Cardiac muscle cell (in vitro differentiated cells and primary cell): ENCODE data around the gene ST8SIA3. TPM values are rescaled to one million over a fixed set of nuclear protein-coding genes. Genes with fewer than 3 reads are reported as not detected.

Experiments used
- DNase-seq, 2 donors: peaks; one replicate each; pipeline versions ENCODE4 v3.0.0 to v3.0.0-alpha.2; 2010 to 2017; ENCODE audit warnings: low read depth in 1 of 2, low spot score in 1 of 2
- H3K27ac ChIP-seq: fragments of 200-600 bp; sonication (generic); 2 replicates; pipeline ENCODE4 v1.5.1; 2016
- H3K27me3 ChIP-seq: fragments of 200-600 bp; sonication (generic); 2 replicates; pipeline ENCODE4 v1.6.0; 2016; ENCODE audit warnings: control low read depth
- H3K36me3 ChIP-seq: fragments of 200-600 bp; sonication (generic); 2 replicates; pipeline ENCODE4 v1.5.1; 2016; ENCODE audit warnings: control low read depth
- H3K4me1 ChIP-seq: fragments of 200-600 bp; sonication (generic); 2 replicates; pipeline ENCODE4 v1.8.1; 2017; ENCODE audit warnings: low read depth, mild to moderate bottlenecking, mixed run types
- H3K4me3 ChIP-seq: fragments of 200-600 bp; sonication (generic); 2 replicates; pipeline ENCODE4 v1.5.1; 2016; ENCODE audit warnings: mild to moderate bottlenecking
- H3K9me3 ChIP-seq: fragments of 200-600 bp; sonication (generic); 2 replicates; pipeline ENCODE4 v1.5.1; 2017; ENCODE audit warnings: low read depth, mild to moderate bottlenecking, control low read depth
- CTCF ChIP-seq: IDR thresholded peaks from 2 replicates; pipeline ENCODE4 v1.5.1; 2012; ENCODE audit warnings: low read depth, mild to moderate bottlenecking, low read length
- polyA plus RNA-seq: library from polyadenylated mRNA; unstranded; fragments of >200 nt; fragmentation: Nextera tagmentation; extraction: Ambion mirVana; gene quantifications from 2 replicates; pipeline ENCODE4 v1.2.1, GENCODE V29; 2016
- total RNA-seq: library from RNA; depleted of rRNA; stranded (reverse); fragments of >200 nt; gene quantifications from 2 replicates; pipeline ENCODE4 v1.2.3, GENCODE V29; 2016

The ST8SIA3 gene
- total and polyA plus RNA-seq, 2 experiments from 2014 or later: not detected

GRCh38 chr18:57336343-57336742, 16.0 kb upstream of the ST8SIA3 start:
- no peaks in the 10 kb centered on the region for H3K36me3 ChIP-seq
- H3K27me3 ChIP-seq: no peaks in the 10 kb centered on the region
- TF ChIP-seq CTCF: no peak
- H3K27ac ChIP-seq: no peak overlapping the region
- no peaks in the 10 kb centered on the region for H3K4me1 ChIP-seq
- no peak for DNase-seq
- H3K9me3 ChIP-seq: no peaks in the 10 kb centered on the region
- H3K4me3 ChIP-seq: no peak overlapping the region

GRCh38 chr18:57337890-57338289, 14.5 kb upstream of the ST8SIA3 start:
- no peak for DNase-seq
- Histone ChIP-seq H3K4me3 (no peak overlapping the region), H3K4me1 (no peaks in the 10 kb centered on the region), H3K27me3 (no peaks in the 10 kb centered on the region), H3K27ac (no peak overlapping the region), H3K36me3 (no peaks in the 10 kb centered on the region), H3K9me3 (no peaks in the 10 kb centered on the region)
- TF ChIP-seq CTCF: no peak

GRCh38 chr18:57343833-57344232, 8.5 kb upstream of the ST8SIA3 start:
- peaks cover 4% of the 10 kb centered on the region for H3K27me3 ChIP-seq

GRCh38 chr18:57346876-57347275, 5.5 kb upstream of the ST8SIA3 start:
- H3K36me3 ChIP-seq: no peaks in the 10 kb centered on the region
- no peaks in the 10 kb centered on the region for H3K9me3 ChIP-seq
- peaks cover 32% of the 10 kb centered on the region for H3K27me3 ChIP-seq
- no peak for DNase-seq
- H3K27ac ChIP-seq: no peak overlapping the region
- TF ChIP-seq CTCF: no peak
- no peaks in the 10 kb centered on the region for H3K4me1 ChIP-seq
- no peak overlapping the region for H3K4me3 ChIP-seq

More at GRCh38 chr18:57343833-57344232, 8.5 kb upstream of the ST8SIA3 start:
- Histone ChIP-seq H3K4me1 (no peaks in the 10 kb centered on the region), H3K36me3 (no peaks in the 10 kb centered on the region), H3K9me3 (no peaks in the 10 kb centered on the region), H3K27ac (no peak overlapping the region), H3K4me3 (no peak overlapping the region)
- TF ChIP-seq CTCF: no peak
- no peak for DNase-seq

GRCh38 chr18:57347784-57348183, 4.6 kb upstream of the ST8SIA3 start:
- no peaks in the 10 kb centered on the region for H3K4me1 ChIP-seq
- no peak overlapping the region for H3K4me3 ChIP-seq
- TF ChIP-seq CTCF: no peak
- H3K27me3 ChIP-seq: peaks cover 40% of the 10 kb centered on the region
- H3K36me3 ChIP-seq: no peaks in the 10 kb centered on the region
- no peaks in the 10 kb centered on the region for H3K9me3 ChIP-seq
- no peak for DNase-seq
- no peak overlapping the region for H3K27ac ChIP-seq

- Histone ChIP-seq H3K4me1 (no peaks in the 10 kb centered on the region), H3K9me3 (no peaks in the 10 kb centered on the region), H3K27ac (no peak overlapping the region), H3K4me3 (peak overlapping the region; percentile 42), H3K27me3 (peaks cover 55% of the 10 kb centered on the region), H3K36me3 (no peaks in the 10 kb centered on the region)
- TF ChIP-seq CTCF: no peak
- peak in 1 of 2 donors; percentile 10 for DNase-seq
Observed at GRCh38 chr18:57352761-57353136, 392 bp downstream of the ST8SIA3 start.
